Parathyroid adenoma (tissue), 2 donors: ENCODE measurements around the gene TOM1L2.

Experiments used
- H2AFZ ChIP-seq: fragments of 300-600 bp; sonication (generic); one replicate; pipeline ENCODE4 v1.7.0; 2017; ENCODE audit warnings: antibody characterized with exemption, mild to moderate bottlenecking
- H3K27ac ChIP-seq: fragments of 300-600 bp; sonication (generic); one replicate; pipeline ENCODE4 v1.7.0; 2017
- H3K27me3 ChIP-seq: fragments of 300-600 bp; sonication (generic); one replicate; pipeline ENCODE4 v1.7.0; 2017; ENCODE audit warnings: low read length; ENCODE audit not compliant: control insufficient read depth, insufficient read depth
- H3K36me3 ChIP-seq: fragments of 300-600 bp; sonication (generic); one replicate; pipeline ENCODE4 v1.7.0; 2017; ENCODE audit warnings: low read length; ENCODE audit not compliant: control insufficient read depth, insufficient read depth
- H3K4me1 ChIP-seq: fragments of 300-600 bp; sonication (generic); one replicate; pipeline ENCODE4 v1.7.0; 2017; ENCODE audit warnings: control low read depth
- H3K4me2 ChIP-seq: fragments of 300-600 bp; sonication (generic); one replicate; pipeline ENCODE4 v1.7.0; 2017; ENCODE audit warnings: low read length
- H3K4me3 ChIP-seq: fragments of 300-600 bp; sonication (generic); one replicate; pipeline ENCODE4 v1.7.0; 2017; ENCODE audit warnings: low read depth, low read length
- H3K79me2 ChIP-seq: fragments of 300-600 bp; sonication (generic); one replicate; pipeline ENCODE4 v1.7.0; 2017; ENCODE audit warnings: control low read depth
- H3K9ac ChIP-seq: fragments of 300-600 bp; sonication (generic); one replicate; pipeline ENCODE4 v1.7.0; 2017; ENCODE audit warnings: mild to moderate bottlenecking
- H3K9me3 ChIP-seq: fragments of 300-600 bp; sonication (generic); one replicate; pipeline ENCODE4 v1.7.0; 2017; ENCODE audit warnings: low read length; ENCODE audit not compliant: control insufficient read depth
- TF ChIP-seq, protein P1 (sequence below): fragments of 300-600 bp; sonication (generic); IDR thresholded peaks from one replicate; pipeline ENCODE4 v1.7.0; 2017; ENCODE audit warnings: antibody characterized with exemption, mild to moderate bottlenecking
- donor health status: primary hyperparathyroidism.

The TOM1L2 gene

DNA sequence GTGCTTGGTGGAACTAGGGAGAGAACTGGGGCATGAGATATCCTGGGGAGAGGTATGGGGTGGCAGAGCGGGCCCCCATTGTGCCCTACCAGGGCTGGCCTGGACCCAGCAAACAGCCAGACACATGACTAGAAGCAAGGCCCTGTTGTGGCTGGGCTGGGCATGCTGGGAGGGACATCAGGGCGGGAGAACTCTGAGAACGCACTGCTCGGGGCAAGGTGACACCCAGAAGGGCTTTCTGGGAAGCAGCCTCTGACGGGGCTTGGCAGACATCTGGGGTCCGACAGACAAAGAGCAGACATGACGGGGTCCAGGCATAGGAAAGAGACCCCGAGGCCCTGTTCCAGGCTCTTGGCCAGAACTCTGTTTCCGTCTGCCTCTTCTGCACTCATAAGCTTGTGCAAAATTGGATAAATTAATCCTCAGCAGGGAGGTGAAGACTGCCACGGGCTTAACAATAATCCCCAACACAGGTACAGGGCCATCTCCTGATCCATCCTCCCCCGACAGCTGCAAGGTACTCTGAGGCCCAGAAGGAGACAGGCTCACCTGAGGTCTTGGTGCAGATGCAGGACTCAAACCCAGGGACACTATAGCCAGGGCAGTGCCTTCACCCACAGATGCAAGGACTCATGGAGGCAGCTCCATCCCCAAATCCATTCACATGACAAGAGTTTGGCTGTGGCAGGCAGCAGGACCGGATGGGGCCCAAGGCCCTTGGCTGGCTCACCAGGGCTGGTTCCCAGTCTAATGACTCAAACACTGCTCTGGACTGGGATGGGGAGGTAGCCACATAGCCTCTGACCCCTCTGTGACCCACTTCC, 140.8 kb downstream of the TOM1L2 start:
- Histone ChIP-seq H3K27ac (peak overlapping the region; percentile 25), H3K36me3 (no peaks in the 10 kb centered on the region), H3K4me1 (peaks cover 22% of the 10 kb centered on the region), H3K9me3 (no peaks in the 10 kb centered on the region), H3K4me2 (no peak overlapping the region), H3K27me3 (no peaks in the 10 kb centered on the region), H2AFZ (peak overlapping the region; percentile 15), H3K79me2 (peaks cover 11% of the 10 kb centered on the region), H3K4me3 (no peak overlapping the region), H3K9ac (no peak overlapping the region)
- TF ChIP-seq, protein P1, sequence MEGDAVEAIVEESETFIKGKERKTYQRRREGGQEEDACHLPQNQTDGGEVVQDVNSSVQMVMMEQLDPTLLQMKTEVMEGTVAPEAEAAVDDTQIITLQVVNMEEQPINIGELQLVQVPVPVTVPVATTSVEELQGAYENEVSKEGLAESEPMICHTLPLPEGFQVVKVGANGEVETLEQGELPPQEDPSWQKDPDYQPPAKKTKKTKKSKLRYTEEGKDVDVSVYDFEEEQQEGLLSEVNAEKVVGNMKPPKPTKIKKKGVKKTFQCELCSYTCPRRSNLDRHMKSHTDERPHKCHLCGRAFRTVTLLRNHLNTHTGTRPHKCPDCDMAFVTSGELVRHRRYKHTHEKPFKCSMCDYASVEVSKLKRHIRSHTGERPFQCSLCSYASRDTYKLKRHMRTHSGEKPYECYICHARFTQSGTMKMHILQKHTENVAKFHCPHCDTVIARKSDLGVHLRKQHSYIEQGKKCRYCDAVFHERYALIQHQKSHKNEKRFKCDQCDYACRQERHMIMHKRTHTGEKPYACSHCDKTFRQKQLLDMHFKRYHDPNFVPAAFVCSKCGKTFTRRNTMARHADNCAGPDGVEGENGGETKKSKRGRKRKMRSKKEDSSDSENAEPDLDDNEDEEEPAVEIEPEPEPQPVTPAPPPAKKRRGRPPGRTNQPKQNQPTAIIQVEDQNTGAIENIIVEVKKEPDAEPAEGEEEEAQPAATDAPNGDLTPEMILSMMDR, result no peak

DNA sequence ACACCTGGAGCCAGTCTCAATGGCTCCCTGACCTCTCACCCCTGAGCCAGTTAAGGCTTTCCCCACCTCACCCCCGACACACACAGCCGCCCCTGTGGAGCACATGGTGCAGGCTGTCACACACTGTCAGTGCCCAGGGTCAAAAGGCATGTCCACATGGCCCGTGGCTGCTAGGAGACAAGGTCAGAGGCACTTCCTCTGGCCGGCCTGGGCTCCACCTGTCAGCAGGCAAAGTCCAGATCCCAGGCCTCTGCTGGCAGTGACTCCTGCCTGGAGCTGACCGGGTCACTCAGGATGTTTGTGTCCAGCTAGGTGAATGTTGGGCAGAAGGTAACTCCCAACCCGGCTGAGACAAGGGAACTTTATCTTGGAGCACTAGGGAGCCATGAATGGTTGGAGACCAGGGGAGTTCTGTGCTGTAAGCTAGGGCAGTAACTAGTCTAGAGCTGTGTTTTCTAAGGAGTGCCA, 141.4 kb downstream of the TOM1L2 start:
- Histone ChIP-seq H3K79me2 (peaks cover 10% of the 10 kb centered on the region), H2AFZ (no peak overlapping the region), H3K27ac (no peak overlapping the region), H3K9ac (no peak overlapping the region), H3K27me3 (no peaks in the 10 kb centered on the region), H3K9me3 (no peaks in the 10 kb centered on the region), H3K4me2 (no peak overlapping the region), H3K4me3 (no peak overlapping the region), H3K4me1 (peaks cover 26% of the 10 kb centered on the region), H3K36me3 (no peaks in the 10 kb centered on the region)
- TF ChIP-seq, protein P1, result no peak

DNA sequence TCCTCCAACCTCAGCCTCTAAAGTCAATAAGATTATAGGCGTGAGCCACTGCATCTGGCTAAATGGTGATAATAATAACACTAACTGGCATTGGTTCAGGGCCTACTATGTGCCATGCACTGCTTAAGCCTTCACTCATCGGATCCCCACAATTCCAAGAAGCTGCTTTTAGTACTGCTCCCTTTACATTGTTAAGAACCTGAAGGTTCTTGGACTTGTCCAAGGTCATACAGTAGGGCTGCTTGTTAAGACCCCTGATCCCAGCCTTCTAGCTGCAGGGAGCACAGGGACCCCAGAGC, 142.0 kb downstream of the TOM1L2 start:
- no peak overlapping the region for H3K9ac ChIP-seq
- peaks cover 21% of the 10 kb centered on the region for H3K4me1 ChIP-seq
- H3K4me2 ChIP-seq, result no peak overlapping the region
- H3K27ac ChIP-seq, result no peak overlapping the region
- no peaks in the 10 kb centered on the region for H3K36me3 ChIP-seq
- H2AFZ ChIP-seq, result no peak overlapping the region
- TF ChIP-seq, protein P1, result no peak
- H3K4me3 ChIP-seq, result no peak overlapping the region
- H3K79me2 ChIP-seq, result peaks cover 7% of the 10 kb centered on the region
- H3K9me3 ChIP-seq, result no peaks in the 10 kb centered on the region
- no peaks in the 10 kb centered on the region for H3K27me3 ChIP-seq

- no peak overlapping the region for H3K27ac ChIP-seq
- H2AFZ ChIP-seq, result no peak overlapping the region
- peaks cover 29% of the 10 kb centered on the region for H3K4me1 ChIP-seq
- peaks cover 7% of the 10 kb centered on the region for H3K79me2 ChIP-seq
- no peaks in the 10 kb centered on the region for H3K9me3 ChIP-seq
- H3K36me3 ChIP-seq, result no peaks in the 10 kb centered on the region
- H3K9ac ChIP-seq, result no peak overlapping the region
- H3K4me3 ChIP-seq, result no peak overlapping the region
- H3K4me2 ChIP-seq, result no peak overlapping the region
- H3K27me3 ChIP-seq, result no peaks in the 10 kb centered on the region
- TF ChIP-seq, protein P1, result no peak
Observed at GRCh38 chr17:17827826-17828621, 144.2 kb downstream of the TOM1L2 start.
